COLO668 (cell line): ENCODE measurements around the gene TNNC1.

ENCODE experiments used
- DNase-seq: peaks from one replicate; lab custom pipeline; 2025; ENCODE audit not compliant: unreplicated experiment; lab: John Stamatoyannopoulos, UW

The TNNC1 gene

GRCh38 chr3:52484680-52485461 lies 31.0 kb upstream of the TNNC1 start:
- no peak for DNase-seq

GRCh38 chr3:52483577-52484381 lies 29.9 kb upstream of the TNNC1 start:
- DNase-seq = no peak

GRCh38 chr3:52483081-52483480 lies 29.2 kb upstream of the TNNC1 start:
- DNase-seq = no peak

GRCh38 chr3:52481819-52482521 lies 28.1 kb upstream of the TNNC1 start:
- DNase-seq = peak; percentile 20

- no peak for DNase-seq
These were observed 27.2 kb upstream of the TNNC1 start for GRCh38 chr3:52480768-52481715.

- DNase-seq = no peak
These were observed 26.2 kb upstream of the TNNC1 start for GRCh38 chr3:52479877-52480575.

GRCh38 chr3:52479037-52479876 lies 25.4 kb upstream of the TNNC1 start:
- no peak for DNase-seq

- no peak for DNase-seq
These were observed 23.9 kb upstream of the TNNC1 start for GRCh38 chr3:52477796-52478095.

GRCh38 chr3:52477076-52477795 lies 23.4 kb upstream of the TNNC1 start:
- no peak for DNase-seq

- no peak for DNase-seq
These were observed 19.2 kb upstream of the TNNC1 start for GRCh38 chr3:52473026-52473425.

- no peak for DNase-seq
These were observed 18.6 kb upstream of the TNNC1 start for GRCh38 chr3:52472239-52473000.

- peak; percentile 28 for DNase-seq
These were observed 17.8 kb upstream of the TNNC1 start for GRCh38 chr3:52471371-52472238.

- DNase-seq = no peak
These were observed 17.1 kb upstream of the TNNC1 start for GRCh38 chr3:52470920-52471319.

GRCh38 chr3:52469001-52469400 lies 15.2 kb upstream of the TNNC1 start:
- DNase-seq = no peak

- DNase-seq = no peak
These were observed 14.5 kb upstream of the TNNC1 start for GRCh38 chr3:52468336-52468735.

- no peak for DNase-seq
These were observed 9.6 kb upstream of the TNNC1 start for GRCh38 chr3:52463416-52463815.

- no peak for DNase-seq
These were observed 8.0 kb upstream of the TNNC1 start for GRCh38 chr3:52461874-52462273.
